GM18858 (cell line): ENCODE data around the gene ADD3.
"Not testable (repeated sequence)": the region's sequence is repeated elsewhere in the genome, so short reads cannot be mapped to it uniquely, and the experiment has no call there.

ENCODE experiments used
- ATAC-seq: cut with Tn5 transposase; IDR thresholded peaks from one replicate; pipeline ENCODE4 v1.9.1; 2021; ENCODE audit not compliant: unreplicated experiment

The ADD3 gene

DNA sequence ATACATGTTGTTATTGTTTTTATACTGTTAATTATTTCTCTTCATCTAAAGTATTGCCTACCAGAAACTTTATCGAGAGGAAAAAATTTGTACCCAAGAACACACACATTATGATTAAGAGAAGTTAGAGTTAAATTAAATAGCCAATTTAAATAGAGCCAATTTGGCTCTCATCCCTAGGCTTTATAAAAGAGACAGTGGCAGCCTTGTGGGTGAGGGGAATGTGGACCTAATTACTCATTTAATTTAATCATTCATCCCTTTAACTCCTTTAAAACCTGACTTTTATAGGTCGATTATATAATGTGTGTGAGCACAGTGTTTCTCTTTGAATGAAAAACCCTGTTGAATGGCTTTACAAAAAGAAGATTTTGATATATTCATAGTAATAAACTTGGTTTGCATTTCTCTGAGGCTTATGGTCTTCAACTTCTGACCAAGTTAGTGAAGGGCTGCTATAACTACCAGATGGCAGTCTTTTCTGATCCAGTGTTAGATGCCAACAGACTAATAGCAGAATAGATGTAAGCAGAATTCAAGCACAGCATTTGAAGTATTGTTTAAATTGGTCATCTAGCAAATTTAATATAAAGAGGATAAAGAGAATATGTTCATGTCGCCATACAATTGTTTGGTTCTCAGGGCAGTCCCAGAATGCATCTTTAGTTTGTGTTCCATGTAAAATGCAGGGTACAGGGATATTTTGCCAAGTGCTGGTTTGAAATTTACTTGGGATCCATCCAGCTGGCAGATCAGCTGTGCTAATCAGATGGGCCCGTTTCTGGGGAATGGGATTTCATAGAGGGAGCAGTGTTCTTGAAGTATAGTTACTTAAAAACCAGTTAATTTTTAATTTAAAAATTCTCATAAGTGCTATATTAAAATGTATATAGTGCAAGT lies 25.3 kb downstream of the ADD3 start:
- ATAC-seq, result no peak

GRCh38 chr10:110033701-110034235 lies 26.0 kb downstream of the ADD3 start:
- ATAC-seq, result no peak

DNA sequence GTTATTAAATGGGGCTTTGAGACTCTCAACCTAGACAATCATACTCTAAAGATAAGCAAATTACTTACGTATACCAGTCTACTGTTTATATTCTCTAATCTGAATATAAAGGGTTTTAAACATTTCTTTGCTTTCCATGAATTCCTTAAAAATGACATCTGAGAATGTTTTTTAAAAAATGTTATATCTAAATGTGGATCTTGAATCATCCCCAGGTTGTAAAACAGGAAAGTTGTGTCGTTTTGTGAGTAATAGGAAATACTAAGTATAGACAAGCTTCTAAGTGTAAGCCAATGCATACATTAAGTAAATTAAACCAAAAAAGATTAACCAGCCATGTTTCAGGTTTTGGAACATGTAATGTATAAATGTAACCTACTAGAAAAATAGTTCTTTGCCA lies 26.8 kb downstream of the ADD3 start:
- no peak for ATAC-seq

- no peak for ATAC-seq
These were observed 27.5 kb downstream of the ADD3 start for GRCh38 chr10:110035070-110035921.

DNA sequence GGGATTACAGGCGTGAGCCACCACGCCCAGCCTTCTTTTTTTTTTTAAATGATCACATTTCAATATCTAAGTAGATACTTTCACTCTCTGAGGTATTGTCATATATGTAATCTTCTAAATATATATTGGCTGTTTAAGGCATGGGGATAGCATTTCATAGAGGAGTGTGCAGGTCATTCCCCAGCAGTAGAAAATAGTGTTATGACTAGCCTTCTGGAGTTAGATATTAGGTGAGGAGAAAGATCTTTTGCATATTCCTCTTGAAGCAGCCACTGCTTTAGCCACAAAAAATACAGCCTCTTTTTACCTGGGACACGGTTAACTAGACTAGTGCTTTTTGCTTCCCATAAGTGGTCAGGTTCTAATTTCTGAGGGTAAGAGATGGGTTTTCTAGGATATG lies 28.9 kb downstream of the ADD3 start:
- ATAC-seq, result peak; percentile 83

DNA sequence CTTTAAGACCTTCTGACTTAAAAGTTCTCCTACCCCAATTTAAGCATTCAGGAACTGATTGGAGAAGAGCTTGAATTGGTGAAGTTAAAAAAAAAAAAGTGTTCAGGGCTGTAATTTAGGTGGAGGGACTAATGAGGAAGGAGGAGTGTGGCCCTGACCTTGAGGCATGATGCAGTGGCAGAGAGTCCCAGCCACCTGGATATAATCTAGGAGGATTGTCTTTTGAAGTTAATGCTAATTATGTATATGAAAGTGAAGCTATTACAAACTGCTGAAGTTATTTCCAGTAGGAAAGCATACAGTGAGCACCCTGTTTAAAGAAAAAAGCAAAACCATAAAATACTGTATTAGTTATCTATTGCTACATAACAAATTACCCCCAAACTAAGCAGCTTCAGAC lies 31.5 kb downstream of the ADD3 start:
- ATAC-seq, result no peak

- no peak for ATAC-seq
These were observed 32.3 kb downstream of the ADD3 start for GRCh38 chr10:110040108-110040507.

DNA sequence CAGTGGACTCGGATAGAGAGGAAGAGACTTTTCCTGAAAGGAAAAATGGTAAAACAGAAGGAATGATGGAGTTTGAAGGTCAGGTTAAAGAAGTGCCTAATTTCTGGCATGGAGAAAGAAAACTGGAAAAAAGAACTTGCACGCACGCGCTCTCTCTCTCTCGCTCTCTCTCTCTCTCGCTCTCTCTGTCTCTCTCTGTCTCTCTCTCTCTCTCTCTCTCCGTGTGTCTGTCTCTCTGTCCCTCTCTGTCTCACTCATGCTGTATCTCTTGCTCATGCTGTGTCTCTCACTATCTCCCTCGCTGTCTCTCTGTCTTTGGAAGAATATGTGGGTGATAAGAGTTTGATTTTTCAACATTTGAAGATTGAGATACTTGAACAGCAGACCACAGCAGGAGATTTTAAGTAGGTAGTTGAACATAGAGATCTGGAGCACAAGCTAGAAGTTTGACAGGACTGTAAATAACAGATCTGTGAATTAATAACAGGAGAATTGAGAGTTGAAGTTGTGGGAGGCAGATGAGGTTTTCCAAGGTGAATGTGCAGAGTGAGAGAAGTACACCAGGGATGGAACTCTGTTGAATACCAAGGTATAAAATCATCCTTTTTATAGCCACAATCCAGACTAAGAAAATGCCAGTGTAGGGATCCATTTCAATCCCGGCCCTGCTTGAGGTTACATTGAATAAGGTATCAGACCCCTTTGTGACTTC lies 33.1 kb downstream of the ADD3 start:
- no peak for ATAC-seq

GRCh38 chr10:110041479-110041829 lies 33.7 kb downstream of the ADD3 start:
- no peak for ATAC-seq

DNA sequence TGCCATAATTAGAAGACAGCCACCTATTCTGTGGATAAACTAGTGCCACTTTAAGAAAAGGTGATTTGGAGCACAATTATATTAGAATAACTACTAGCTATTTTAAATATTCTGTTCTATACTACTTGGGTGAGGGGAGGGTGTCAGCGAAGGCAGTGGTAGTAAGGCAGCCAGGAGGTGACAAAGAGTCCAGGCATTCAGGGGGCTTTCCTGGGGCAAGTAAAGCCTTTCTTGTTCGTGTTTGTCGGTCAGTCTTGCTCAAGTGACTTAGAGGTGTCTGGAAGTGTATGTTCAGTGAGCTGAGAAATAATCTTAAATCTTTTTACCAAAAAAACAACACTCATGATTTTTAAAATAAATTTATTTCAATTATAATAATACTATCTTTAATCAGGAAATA lies 34.4 kb downstream of the ADD3 start:
- no peak for ATAC-seq

GRCh38 chr10:110042891-110043290 lies 35.1 kb downstream of the ADD3 start:
- no peak for ATAC-seq

DNA sequence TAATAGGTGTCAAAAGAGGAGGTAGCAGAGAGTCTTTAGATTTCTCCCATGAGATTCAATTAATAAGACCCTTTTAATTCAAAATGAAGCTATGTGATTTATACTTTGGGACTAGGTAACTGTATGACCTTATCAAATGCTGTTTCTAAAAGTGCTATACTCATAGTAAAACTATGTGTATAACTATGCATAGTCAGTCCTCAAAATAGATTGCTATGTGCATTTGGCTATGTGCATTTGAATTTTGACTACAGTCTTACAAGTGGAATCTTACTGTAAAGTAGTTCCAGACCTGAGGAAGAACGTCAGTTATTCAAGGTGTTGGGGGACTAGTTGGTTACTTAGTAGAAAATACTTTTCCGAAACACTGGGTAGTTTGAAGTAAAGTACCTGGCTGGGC lies 36.9 kb downstream of the ADD3 start:
- no peak for ATAC-seq

GRCh38 chr10:110045772-110046171 lies 38.0 kb downstream of the ADD3 start:
- no peak for ATAC-seq

DNA sequence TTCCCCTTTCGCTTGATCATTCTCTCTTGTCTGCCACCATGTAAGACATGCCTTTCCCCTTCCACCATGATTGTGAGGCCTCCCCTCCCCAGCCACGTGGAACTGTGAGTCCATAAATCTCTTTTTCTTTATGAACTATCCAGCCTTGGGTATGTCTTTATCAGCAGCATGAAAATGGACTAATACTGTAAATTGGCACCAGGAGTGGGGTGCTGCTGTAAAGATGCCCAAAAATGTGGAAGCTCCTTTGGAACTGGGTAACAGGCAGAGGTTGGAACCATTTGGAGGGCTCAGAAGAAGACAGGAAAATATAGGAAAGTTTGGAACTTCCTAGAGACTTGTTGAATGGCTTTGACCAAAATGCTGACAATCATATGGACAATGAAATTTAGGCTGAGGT lies 40.4 kb downstream of the ADD3 start:
- not testable (repeated sequence) for ATAC-seq

GRCh38 chr10:110048781-110049180 lies 41.0 kb downstream of the ADD3 start:
- no peak for ATAC-seq

- ATAC-seq, result not testable (repeated sequence)
These were observed 42.3 kb downstream of the ADD3 start for GRCh38 chr10:110049889-110050591.

DNA sequence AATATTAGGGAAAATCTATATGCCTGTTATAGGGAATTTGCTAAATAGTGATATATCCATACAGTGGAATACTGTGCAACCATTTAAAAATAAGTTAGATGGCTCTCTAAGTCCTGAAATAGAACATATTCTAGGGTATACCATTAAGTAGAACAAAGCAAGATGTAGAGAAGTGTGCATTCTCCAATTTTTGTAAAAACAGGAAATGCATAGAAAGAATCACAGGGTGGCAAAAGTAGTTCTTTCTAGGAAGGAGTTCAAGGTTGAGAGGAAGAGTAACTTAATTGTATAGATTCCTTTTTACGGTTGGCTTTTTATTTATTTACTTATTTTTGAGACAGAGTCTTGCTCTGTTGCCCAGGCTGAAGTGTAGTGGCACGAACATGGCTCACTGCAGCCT lies 43.7 kb downstream of the ADD3 start:
- no peak for ATAC-seq

DNA sequence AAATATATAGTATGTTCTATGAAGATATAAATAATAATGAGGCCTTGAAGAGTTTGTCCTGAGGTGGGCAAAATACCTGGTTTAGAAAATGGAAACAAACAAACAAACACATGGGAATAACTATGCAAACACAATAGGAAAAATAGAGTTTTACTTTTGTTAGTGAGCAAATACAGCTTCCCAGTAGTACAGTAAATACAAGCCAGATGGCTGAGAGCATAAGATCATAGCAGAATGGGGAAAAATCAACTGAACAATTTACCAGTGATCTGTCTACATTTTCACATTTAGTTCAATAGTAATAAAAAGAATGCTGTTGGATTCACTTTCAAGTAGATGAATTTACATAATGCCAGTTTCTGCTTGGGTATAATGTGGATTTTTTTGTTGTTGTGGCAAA lies 45.1 kb downstream of the ADD3 start:
- no peak for ATAC-seq

DNA sequence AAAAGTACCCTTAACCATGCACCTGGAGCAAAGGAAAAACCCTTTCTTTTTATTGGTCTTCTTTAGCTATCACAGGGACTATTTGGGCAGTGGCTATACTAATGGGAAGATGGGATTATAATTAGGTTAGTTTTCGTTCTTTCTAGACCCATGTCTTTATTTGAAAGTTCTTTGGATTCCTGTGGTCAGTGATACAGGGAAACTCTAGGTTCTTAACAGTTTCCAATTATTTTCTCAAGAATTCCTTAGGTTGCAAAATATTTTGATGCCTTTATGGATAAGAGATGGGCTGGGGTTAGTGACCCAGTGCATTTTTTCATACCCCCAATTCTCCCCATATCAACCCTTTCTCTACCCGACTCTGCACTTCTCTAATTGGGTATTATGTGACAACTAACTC lies 49.0 kb downstream of the ADD3 start:
- ATAC-seq, result no peak

GRCh38 chr10:110057456-110057855 lies 49.7 kb downstream of the ADD3 start:
- no peak for ATAC-seq

- peak; percentile 39 for ATAC-seq
These were observed 50.4 kb downstream of the ADD3 start for GRCh38 chr10:110058212-110058611.
